NCI-H82 (cell line): ENCODE results near the gene COPS3.
A peak's percentile ranks its signal among the peaks of the same experiment; 100 is the strongest.

Experiments
- DNase-seq: peaks from one replicate; lab custom pipeline; 2025; lab: John Stamatoyannopoulos, UW

The COPS3 gene

GRCh38 chr17:17216236-17216635 is 64.8 kb downstream of the COPS3 start:
- no peak for DNase-seq

GRCh38 chr17:17215575-17215974 is 65.5 kb downstream of the COPS3 start:
- no peak for DNase-seq

- DNase-seq: no peak
Measured at GRCh38 chr17:17214646-17215436, 66.2 kb downstream of the COPS3 start.

GRCh38 chr17:17213775-17214174 is 67.3 kb downstream of the COPS3 start:
- DNase-seq: no peak

- no peak for DNase-seq
Measured at GRCh38 chr17:17207998-17208397, 73.0 kb downstream of the COPS3 start.

- DNase-seq: peak; percentile 55
Measured at GRCh38 chr17:17206913-17207335, 74.1 kb downstream of the COPS3 start.

- DNase-seq: peak; percentile 97
Measured at GRCh38 chr17:17206124-17206912, 74.7 kb downstream of the COPS3 start, which contains the start of gene PLD6. PLD6 (minus strand) TSS chr17:17206333; CDS start chr17:17206286, 47 bp downstream.

- DNase-seq: peak; percentile 67
Measured at GRCh38 chr17:17205368-17206123, 75.5 kb downstream of the COPS3 start.

- DNase-seq: peak; percentile 55
Measured at GRCh38 chr17:17204635-17205231, 76.3 kb downstream of the COPS3 start.

- peak; percentile 25 for DNase-seq
Measured at GRCh38 chr17:17204041-17204591, 76.9 kb downstream of the COPS3 start.

GRCh38 chr17:17203173-17203730 is 77.8 kb downstream of the COPS3 start:
- no peak for DNase-seq

GRCh38 chr17:17201907-17202306 is 79.1 kb downstream of the COPS3 start:
- no peak for DNase-seq

- no peak for DNase-seq
Measured at GRCh38 chr17:17201271-17201670, 79.8 kb downstream of the COPS3 start.

GRCh38 chr17:17200831-17201230 is 80.2 kb downstream of the COPS3 start:
- no peak for DNase-seq

GRCh38 chr17:17200311-17200710 is 80.7 kb downstream of the COPS3 start:
- DNase-seq: no peak

- DNase-seq: peak; percentile 56
Measured at GRCh38 chr17:17198281-17198680, 82.8 kb downstream of the COPS3 start.

GRCh38 chr17:17196776-17197175 is 84.3 kb downstream of the COPS3 start:
- no peak for DNase-seq
